HG03280 (cell line): Measurements from ENCODE around the gene AJUBA.
"Not testable (repeated sequence)": the region's sequence is repeated elsewhere in the genome, so short reads cannot be mapped to it uniquely, and the experiment has no call there.

ENCODE experiments used
- ATAC-seq: cut with Tn5 transposase; IDR thresholded peaks from one replicate; pipeline ENCODE4 v1.9.1; 2021; ENCODE audit warnings: mild to moderate bottlenecking, moderate library complexity; ENCODE audit not compliant: unreplicated experiment

Gene AJUBA

DNA sequence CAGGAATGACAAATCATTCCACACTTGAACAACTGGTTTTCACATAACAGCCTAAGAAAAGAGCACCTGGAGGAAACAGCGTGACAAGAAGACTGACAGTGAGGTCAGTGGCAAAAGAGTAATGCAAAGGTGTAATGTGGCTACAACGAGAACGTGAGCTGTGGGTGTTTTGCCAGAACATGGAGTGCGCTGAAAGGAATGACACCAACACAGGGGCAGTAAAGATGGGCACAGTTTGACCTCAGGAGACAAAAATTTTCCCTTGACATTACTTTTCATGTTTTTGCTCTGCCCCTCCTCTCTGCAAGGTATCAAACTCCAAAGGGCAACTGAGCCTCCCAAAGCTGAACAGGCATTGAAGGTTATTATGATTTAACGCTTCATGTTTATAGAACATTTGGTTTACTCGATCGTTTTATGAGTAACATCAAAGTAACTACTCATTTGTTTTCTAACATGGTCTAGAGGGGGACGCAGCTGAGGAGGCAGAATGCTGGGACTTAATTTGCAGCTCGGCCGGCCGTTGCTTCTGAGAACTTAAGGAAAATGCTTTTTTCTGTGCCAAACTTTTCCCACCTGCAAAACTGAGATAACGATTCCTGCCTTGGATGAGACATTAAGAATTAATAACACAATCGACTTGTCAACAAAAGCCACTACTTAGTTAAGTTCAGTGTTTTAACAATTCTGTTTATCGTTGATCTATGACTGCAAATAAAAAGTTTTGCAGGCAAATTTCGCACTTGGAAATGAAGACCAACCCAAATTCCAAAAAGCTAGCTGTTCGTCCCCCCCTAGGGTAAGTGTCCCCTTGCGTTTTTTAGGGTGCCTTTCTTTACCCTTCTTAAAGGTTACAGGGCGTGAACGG, 26.4 kb downstream of the AJUBA start:
- ATAC-seq, result no peak

DNA sequence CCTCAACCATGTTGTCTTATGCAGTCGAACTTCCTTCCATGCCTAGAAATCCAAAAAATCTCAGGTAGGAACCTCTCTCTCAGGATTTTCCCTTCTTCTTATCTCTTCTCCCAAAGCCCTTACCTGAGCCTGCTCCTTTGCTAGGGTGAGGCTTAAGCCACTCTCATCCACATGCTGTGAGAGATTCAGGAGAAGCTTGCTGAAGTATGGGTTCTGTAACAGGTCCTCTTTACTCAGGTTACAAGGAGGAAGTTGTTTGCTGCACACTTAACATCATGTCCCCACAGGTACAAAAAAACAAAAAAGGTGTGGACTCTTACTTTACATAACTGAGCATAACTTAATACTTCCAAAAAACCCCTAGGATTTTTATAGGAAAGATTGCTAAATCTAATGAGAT, 29.9 kb downstream of the AJUBA start:
- ATAC-seq, result no peak

DNA sequence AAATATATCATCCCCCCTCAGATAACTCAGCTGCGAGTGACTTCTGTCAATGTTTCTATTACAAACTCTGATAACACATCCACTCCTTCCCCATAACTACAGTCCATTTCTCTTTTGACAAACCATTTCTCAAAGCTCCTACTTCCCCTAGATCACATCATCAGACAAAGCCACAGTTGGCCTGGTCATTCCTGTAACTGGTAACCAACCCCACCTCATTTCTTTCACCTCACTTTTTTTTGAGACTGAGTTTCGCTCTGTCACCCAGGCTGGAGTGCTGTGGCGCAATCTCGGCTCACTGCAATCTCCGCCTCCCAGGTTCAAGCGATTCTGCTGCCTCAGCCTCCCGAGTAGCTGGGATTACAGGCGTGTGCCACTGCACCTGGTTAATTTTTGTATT, 30.6 kb downstream of the AJUBA start:
- not testable (repeated sequence) for ATAC-seq

DNA sequence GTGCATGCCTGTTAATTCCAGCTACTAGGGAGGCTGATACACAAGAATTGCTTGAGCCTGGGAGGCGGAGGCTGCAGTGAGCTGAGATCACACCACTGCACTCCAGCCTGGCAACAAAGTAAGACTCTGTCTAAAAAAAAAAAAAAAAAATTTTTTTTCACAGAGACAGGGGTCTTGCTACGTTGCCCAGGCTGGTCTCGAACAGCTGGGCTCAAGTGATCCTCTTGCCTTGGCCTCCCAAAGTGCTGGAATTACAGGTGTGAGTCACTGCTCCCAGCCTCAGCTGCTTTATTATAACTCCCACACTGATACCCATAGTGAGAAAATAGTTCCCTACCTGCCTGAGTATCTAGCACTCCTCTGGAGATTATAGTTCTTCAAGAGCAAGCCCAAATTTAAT, 36.7 kb downstream of the AJUBA start:
- ATAC-seq, result no peak

DNA sequence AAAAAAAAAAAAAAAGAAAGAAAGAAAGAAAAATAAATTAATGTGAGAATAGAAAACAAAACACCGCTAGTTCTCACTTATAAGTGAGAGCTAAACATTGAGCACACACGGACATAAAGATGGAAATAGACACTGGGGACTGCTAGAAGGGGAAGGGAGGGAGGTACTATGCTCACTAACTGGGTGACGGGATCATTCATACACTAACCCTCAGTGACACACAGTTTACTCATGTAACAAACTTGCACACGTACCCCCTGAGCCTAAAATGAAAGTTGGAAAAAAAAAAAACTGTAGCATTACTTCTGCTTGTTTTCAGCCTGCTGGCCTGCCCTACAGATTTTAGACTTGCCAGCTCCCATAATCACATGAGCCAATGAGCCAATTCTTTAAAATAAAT, 42.7 kb downstream of the AJUBA start:
- ATAC-seq, result no peak

DNA sequence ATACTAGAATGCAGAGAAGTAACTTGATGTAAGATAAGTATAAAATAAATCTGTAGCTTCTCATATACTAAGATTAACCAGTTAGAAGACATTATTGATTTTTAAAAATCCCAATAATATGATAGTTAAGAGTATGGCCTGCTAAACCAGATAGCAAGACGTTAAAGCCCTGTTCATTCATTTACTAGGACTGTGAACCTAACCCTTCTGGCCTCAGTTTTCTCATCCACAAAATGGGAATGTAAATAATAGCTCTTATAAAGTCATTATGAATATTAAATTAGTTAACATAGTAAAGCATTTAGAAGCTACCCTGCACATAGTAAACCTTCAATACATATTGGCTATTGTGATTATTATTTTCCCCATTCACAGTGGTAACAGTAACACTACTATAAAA, 47.2 kb downstream of the AJUBA start:
- ATAC-seq, result no peak

DNA sequence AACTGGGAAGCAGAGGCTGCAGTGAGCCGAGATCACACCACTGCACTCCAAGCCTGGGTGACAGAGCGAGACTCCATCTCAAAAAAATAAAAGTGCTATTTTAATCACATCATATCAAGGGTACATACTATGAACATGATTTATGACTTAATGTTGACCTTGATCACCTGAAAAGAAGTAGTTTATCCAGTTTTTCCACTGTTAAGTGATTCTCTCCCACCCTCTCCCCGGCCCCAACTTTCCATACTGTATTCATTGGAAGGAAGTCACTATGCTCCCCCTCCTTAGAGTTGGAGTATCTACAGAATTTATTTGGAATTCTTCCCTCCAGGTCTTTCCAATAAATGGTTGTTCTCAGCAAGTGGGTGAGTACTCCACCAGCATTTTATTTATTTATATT, 50.2 kb downstream of the AJUBA start:
- no peak for ATAC-seq

DNA sequence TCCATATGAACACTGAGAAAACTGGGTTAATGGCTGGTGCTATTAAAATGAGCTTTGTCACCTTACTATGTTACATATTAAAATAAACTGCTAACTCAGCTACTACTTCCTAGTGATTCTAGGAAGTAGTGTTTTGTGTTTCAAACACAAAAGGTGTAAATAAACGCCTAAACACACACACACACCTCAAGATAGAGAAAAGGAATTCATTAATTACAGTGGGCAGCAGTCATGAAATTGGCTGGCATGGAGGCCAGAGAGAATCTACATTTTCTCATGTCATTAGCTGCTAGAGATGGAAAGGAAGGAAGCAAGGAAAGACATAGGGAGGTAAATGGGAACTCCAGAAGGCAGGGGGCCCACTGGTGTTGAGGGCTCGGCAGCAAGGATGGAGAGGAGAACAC, 52.4 kb downstream of the AJUBA start:
- ATAC-seq, result no peak

DNA sequence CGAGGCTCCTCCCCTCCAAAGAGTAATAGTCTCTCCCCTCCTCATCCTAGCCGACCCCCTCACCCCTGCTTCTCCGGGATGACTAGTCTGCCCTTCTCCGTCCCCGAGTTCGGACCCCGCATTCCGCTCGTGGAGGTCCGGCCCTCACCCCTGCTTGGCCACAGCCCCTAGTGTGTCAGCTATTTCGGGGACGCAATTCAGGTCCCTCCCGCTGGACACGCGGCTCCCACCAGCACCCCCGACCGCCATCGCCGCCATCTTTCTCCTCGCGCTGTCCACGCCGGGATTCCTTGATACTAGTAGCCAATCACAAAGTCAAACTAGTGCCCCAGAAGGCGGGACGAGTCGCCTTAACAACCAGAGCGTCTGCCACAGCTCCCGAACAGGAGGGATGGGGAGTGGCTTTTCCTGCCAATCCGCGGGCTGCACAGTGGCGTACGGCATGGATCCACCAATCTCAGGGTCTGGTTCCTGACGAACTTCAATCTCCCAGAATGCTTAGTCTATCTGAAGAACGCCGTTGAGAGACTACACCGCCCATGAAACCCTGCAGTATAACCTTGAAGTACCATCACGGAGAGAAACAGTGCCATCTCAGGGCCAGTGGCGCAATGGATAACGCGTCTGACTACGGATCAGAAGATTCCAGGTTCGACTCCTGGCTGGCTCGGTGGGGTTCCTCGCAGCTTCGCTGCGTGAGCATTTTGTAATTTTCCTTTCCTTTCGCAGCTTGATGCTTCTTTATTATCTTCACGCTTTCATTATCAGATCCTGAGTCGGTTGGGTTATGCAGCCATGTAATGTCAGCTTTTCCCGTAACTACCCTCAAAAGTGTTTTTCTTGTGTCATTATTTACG, 53.0 kb downstream of the AJUBA start, which contains the start of gene PRMT5:
Gene PRMT5, minus strand, starts transcription at position 273 of the 857 bp plus-strand sequence. Its CDS starts 15 bp downstream, at position 258.
- peak; percentile 86 for ATAC-seq

DNA sequence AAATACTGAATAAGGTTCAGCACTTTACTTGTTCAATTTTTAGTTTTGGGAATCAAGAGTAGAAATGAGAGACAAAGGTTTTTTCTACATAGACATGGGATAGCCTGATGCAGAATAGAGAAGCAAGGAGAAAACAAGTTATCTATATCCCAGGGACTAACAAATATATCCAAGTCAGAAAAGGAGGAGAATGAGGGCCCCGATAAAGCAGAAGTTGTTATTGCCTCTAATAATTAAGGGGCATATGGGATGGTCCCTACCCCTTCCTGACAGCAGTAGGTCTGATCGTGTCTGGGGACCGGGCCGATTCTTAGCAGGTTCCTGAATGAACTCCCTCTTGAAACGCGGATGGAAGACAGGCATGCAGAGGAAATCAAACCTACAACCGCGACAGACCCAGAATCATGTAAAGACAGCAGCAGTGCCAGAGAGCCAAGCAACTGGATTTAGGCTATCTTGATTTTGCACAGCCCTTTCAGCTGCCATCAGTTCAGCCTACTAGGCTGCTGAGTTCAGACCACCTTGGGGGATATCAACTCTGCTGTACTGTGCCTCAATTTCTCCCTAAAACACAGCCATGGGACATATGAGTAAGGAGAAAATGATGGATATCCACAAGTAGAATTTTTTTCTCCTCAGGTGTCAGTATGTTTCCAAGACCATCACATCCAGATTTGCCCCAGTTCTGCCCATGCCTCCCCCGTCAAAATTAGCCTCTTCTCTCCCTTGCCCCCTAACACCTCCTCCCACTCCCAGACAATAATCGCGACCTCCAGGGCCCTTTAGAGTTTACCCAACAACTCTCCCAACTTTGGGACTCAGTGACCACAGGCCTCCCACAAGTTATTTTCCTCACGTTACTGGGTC, 53.9 kb downstream of the AJUBA start:
- no peak for ATAC-seq

DNA sequence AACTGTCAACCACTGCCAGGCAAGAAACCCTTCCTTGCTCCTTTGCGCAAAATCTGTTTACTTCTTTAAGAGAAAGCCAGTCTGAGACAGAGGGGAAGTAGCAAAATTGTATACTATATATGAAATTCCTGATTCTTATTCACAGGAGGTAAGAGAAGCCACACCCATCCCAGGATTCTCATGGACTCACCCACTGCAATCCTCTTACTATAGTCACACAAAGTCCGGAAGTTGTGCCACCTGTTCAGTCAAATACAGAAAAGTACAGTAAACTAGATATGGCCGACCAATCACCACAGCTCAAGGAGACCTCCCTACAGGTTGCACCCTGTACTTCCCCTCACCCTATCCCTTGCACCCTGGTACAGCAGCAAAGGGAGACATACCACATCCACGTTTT, 56.0 kb downstream of the AJUBA start:
- ATAC-seq, result no peak

DNA sequence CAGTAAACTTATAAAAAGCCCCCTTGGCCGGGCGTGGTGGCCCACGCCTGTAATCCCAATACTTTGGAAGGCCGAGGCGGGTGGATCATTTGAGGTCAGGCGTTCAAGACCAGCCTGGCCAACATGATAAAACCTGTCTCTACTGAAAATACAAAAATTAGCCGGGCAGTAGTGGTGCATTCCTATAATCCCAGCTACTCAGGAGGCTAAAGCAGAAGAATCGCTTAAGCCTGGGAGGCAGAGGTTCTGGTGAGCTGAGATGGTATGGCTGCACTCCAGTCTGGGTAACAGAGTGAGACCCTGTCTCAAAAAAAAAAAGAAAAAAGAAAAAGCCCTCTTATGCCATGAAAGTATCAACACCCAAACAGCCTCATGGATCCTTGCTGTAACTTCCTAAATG, 56.8 kb downstream of the AJUBA start:
- no peak for ATAC-seq

DNA sequence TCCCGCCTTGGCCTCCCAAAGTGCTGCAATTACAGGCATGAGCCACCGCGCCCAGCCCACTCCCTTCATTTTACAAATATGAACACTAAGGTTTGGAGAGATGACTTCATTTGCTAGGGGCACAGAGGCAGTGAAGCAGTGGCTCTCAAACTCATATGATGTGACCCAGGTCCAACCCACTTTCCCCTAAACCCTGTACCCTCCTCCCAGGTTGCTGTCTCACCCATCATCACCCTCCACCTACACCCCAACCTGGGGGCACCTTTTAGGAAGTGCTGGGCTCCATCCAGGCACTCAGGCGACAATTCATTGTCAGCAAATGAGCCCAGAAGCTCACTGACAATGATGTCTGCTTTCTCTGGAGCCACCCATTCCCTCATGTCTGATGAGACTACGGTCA, 58.6 kb downstream of the AJUBA start:
- ATAC-seq, result no peak

DNA sequence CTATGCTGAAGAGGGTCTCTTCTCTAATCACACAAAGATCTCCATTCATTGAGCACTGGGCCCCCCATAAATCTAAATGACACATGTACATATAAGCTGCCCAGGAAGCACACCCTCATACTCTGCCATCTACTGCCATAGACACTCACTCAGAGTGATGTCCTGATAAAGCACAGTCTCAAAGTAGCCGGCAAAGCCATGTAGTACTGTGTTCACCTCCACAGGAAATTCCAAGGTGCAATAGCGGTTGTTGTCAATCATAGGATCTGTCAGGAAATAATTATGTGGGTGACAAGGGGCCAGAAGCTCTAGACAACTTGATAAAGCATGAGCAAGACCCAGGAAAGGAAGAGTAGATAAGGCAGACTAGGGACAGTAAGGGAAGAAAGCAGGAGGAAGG, 60.1 kb downstream of the AJUBA start:
- no peak for ATAC-seq
